Gastroesophageal sphincter (tissue), 3 donors: ENCODE data around the gene CACNA2D3.

Experiments
- CTCF ChIP-seq, 4 experiments: fragments of 200-600 bp in 2 of 4; fragments of 450-650 bp in 2 of 4; sonication (generic) in 1 of 4; IDR thresholded peaks; one replicate each; pipeline ENCODE4 v1.5.1; 2017 to 2019; ENCODE audit warnings: antibody characterized with exemption in 4 of 4, mild to moderate bottlenecking in 2 of 4, moderate library complexity in 2 of 4
- EP300 ChIP-seq: sonication (generic); formaldehyde crosslinking; IDR thresholded peaks from one replicate; pipeline ENCODE4 v1.6.1; 2017; ENCODE audit warnings: antibody characterized with exemption, mild to moderate bottlenecking

GRCh38 chr3:54507876-54508460 is 385.6 kb downstream of the CACNA2D3 start:
- TF ChIP-seq CTCF (IDR thresholded peaks at IDR 0.05) (no peak), EP300 (no peak)
